IMR-90 (cell line): ENCODE measurements around the gene TAS2R19. TPM values are rescaled to one million over a fixed set of nuclear protein-coding genes. Genes with fewer than 3 reads are reported as not detected.

Source experiments
- ATAC-seq: fragments of 200-7000 bp; cut with Tn5 transposase; 2 replicates; pipeline ENCODE4 v1.9.1; 2020; ENCODE audit warnings: low read depth, mild to moderate bottlenecking, moderate library complexity
- BruUV-seq: library from RNA; stranded (reverse); fragments of 400-500 nt; replicated peaks from 2 replicates; lab custom pipeline; 2021; lab: Mats Ljungman, UMichigan
- CTCF ChIA-PET: fragments of 300-600 bp; formaldehyde crosslinking; extraction: SDS; loops from one replicate; lab custom pipeline; 2021; ENCODE audit warnings: antibody characterized with exemption; lab: Yijun Ruan, JAX
- POLR2A ChIA-PET: fragments of 300-600 bp; sonication (Branson Sonifier 250); formaldehyde crosslinking; loops from one replicate; lab custom pipeline; 2022; ENCODE audit warnings: antibody characterized with exemption; ENCODE audit not compliant: unreplicated experiment; lab: Charles Lee
- DNase-seq: peaks from one replicate; pipeline ENCODE4 v3.0.0; 2013
- H2AFZ ChIP-seq: replicated peaks from 2 replicates; pipeline ENCODE3; 2013; ENCODE audit warnings: low read length, mild to moderate bottlenecking; ENCODE audit not compliant: poor library complexity
- H2AK5ac ChIP-seq: 2 replicates; pipeline ENCODE4 v1.6.1; 2013; ENCODE audit warnings: low read depth, low read length, inconsistent platforms
- H2AK9ac ChIP-seq: replicated peaks from 2 replicates; pipeline ENCODE3; 2013; ENCODE audit warnings: mild to moderate bottlenecking, low read depth, low read length, moderate library complexity; ENCODE audit not compliant: poor library complexity
- H2BK120ac ChIP-seq: 2 replicates; pipeline ENCODE4 v1.6.1; 2013; ENCODE audit warnings: low read depth, low read length, inconsistent platforms
- H2BK15ac ChIP-seq: 3 replicates; pipeline ENCODE4 v1.6.1; 2013; ENCODE audit warnings: low read depth, low read length, inconsistent platforms
- H2BK20ac ChIP-seq: 2 replicates; pipeline ENCODE4 v1.6.1; 2013; ENCODE audit warnings: low read depth, mild to moderate bottlenecking, inconsistent platforms, low read length, moderate library complexity
- H2BK5ac ChIP-seq: 2 replicates; pipeline ENCODE4 v1.6.1; 2013; ENCODE audit warnings: mild to moderate bottlenecking, low read depth, low read length, inconsistent platforms; ENCODE audit not compliant: poor library complexity, severe bottlenecking
- H3K14ac ChIP-seq: replicated peaks from 2 replicates; pipeline ENCODE4 v1.6.1; 2013; ENCODE audit warnings: low read depth, low read length, inconsistent platforms
- H3K18ac ChIP-seq: 2 replicates; pipeline ENCODE4 v1.6.1; 2013; ENCODE audit warnings: low read depth, low read length, control low read depth
- H3K23ac ChIP-seq: 2 replicates; pipeline ENCODE4 v1.6.1; 2013; ENCODE audit warnings: low read depth, low read length, inconsistent platforms
- H3K27ac ChIP-seq: 2 replicates; pipeline ENCODE4 v1.5.1; 2013; ENCODE audit warnings: mild to moderate bottlenecking, control low read depth, low read length; ENCODE audit not compliant: insufficient read depth
- H3K27me3 ChIP-seq: 2 replicates; pipeline ENCODE4 v1.6.1; 2013; ENCODE audit warnings: low read length; ENCODE audit not compliant: control insufficient read depth, insufficient read depth
- H3K36me3 ChIP-seq: 2 replicates; pipeline ENCODE4 v1.6.1; 2013; ENCODE audit warnings: low read length, mixed read lengths; ENCODE audit not compliant: control insufficient read depth, insufficient read depth
- H3K4ac ChIP-seq: 2 replicates; pipeline ENCODE4 v1.6.1; 2013; ENCODE audit warnings: low read depth, low read length, inconsistent platforms
- H3K4me1 ChIP-seq: 2 replicates; pipeline ENCODE4 v1.6.1; 2013; ENCODE audit warnings: low read length, mixed read lengths; ENCODE audit not compliant: control insufficient read depth, insufficient read depth
- H3K4me2 ChIP-seq: 2 replicates; pipeline ENCODE4 v1.6.1; 2013; ENCODE audit warnings: low read depth, mild to moderate bottlenecking, control low read depth, low read length, moderate library complexity
- H3K4me3 ChIP-seq: 2 replicates; pipeline ENCODE4 v1.5.1; 2013; ENCODE audit warnings: low read depth, mild to moderate bottlenecking, control low read depth, low read length, moderate library complexity; ENCODE audit not compliant: insufficient read depth
- H3K56ac ChIP-seq: 2 replicates; pipeline ENCODE4 v1.6.1; 2013; ENCODE audit warnings: low read length, inconsistent platforms; ENCODE audit not compliant: insufficient read depth; ENCODE audit errors: extremely low read depth
- H3K79me1 ChIP-seq, 2 experiments: 2 replicates each; pipeline ENCODE4 v1.6.1; 2013; ENCODE audit warnings: low read length in 2 of 2, inconsistent platforms in 1 of 2, low read depth in 1 of 2
- H3K9ac ChIP-seq: 2 replicates; pipeline ENCODE4 v1.6.1; 2013; ENCODE audit warnings: low read depth, low read length, control low read depth
- H3K9me1 ChIP-seq: 2 replicates; pipeline ENCODE4 v1.6.1; 2013; ENCODE audit warnings: low read length, inconsistent platforms; ENCODE audit not compliant: insufficient read depth
- H3K9me3 ChIP-seq: 2 replicates; pipeline ENCODE4 v1.6.1; 2013; ENCODE audit warnings: low read length; ENCODE audit not compliant: control insufficient read depth, insufficient read depth
- H4K20me1 ChIP-seq: 2 replicates; pipeline ENCODE4 v1.6.1; 2013; ENCODE audit warnings: low read length, inconsistent platforms; ENCODE audit not compliant: insufficient read depth
- H4K5ac ChIP-seq: 2 replicates; pipeline ENCODE4 v1.6.1; 2013; ENCODE audit warnings: mild to moderate bottlenecking, low read depth, low read length, control low read depth
- H4K8ac ChIP-seq, 2 experiments: 2 replicates each; pipeline ENCODE4 v1.6.1; 2013; ENCODE audit warnings: low read depth in 2 of 2, low read length in 2 of 2, control low read depth in 1 of 2, inconsistent platforms in 1 of 2
- H4K91ac ChIP-seq: 2 replicates; pipeline ENCODE4 v1.6.1; 2013; ENCODE audit warnings: low read depth, low read length, inconsistent platforms; ENCODE audit not compliant: insufficient read depth
- BHLHE40 ChIP-seq: fragments of 150-350 bp; IDR thresholded peaks from 2 replicates; pipeline ENCODE4 v1.6.1; 2016; ENCODE audit warnings: mild to moderate bottlenecking, low read depth, low read length
- CEBPB ChIP-seq: IDR thresholded peaks from 2 replicates; pipeline ENCODE4 v1.6.1; 2012; ENCODE audit warnings: low read depth, low read length, improper control_type of control experiment
- CHD1 ChIP-seq: IDR thresholded peaks from 2 replicates; pipeline ENCODE4 v1.6.1; 2012; ENCODE audit warnings: low read depth, low read length, improper control_type of control experiment
- CTCF ChIP-seq: conservative IDR thresholded peaks from 2 replicates; pipeline ENCODE4 v1.5.1; 2012; ENCODE audit warnings: mild to moderate bottlenecking, low read depth, low read length, improper control_type of control experiment
- ELK1 ChIP-seq: fragments of 150-350 bp; IDR thresholded peaks from 2 replicates; pipeline ENCODE4 v1.6.1; 2016; ENCODE audit warnings: low read depth, mild to moderate bottlenecking, low read length, moderate library complexity, borderline replicate concordance
- FOS ChIP-seq: fragments of 150-350 bp; IDR thresholded peaks from 2 replicates; pipeline ENCODE4 v1.6.1; 2016; ENCODE audit warnings: low read depth, low read length
- MAFK ChIP-seq: IDR thresholded peaks from 2 replicates; pipeline ENCODE4 v1.6.1; 2012; ENCODE audit warnings: low read depth, low read length, improper control_type of control experiment
- MAZ ChIP-seq: IDR thresholded peaks from 2 replicates; pipeline ENCODE4 v1.6.1; 2012; ENCODE audit warnings: low read depth, mild to moderate bottlenecking, low read length, improper control_type of control experiment, moderate library complexity, borderline replicate concordance
- MXI1 ChIP-seq: IDR thresholded peaks from 2 replicates; pipeline ENCODE4 v1.6.1; 2012; ENCODE audit warnings: low read depth, mild to moderate bottlenecking, low read length, moderate library complexity, borderline replicate concordance
- NFE2L2 ChIP-seq: fragments of 150-350 bp; IDR thresholded peaks from 2 replicates; pipeline ENCODE4 v1.6.1; 2016; ENCODE audit warnings: low read depth, mild to moderate bottlenecking, low read length
- POLR2A ChIP-seq: IDR thresholded peaks from 2 replicates; pipeline ENCODE4 v1.6.1; 2012; ENCODE audit warnings: mild to moderate bottlenecking, low read depth, low read length
- RAD21 ChIP-seq: IDR thresholded peaks from 2 replicates; pipeline ENCODE4 v1.6.1; 2012; ENCODE audit warnings: low read length, improper control_type of control experiment
- RCOR1 ChIP-seq: IDR thresholded peaks from 2 replicates; pipeline ENCODE4 v1.6.1; 2012; ENCODE audit warnings: mild to moderate bottlenecking, low read length, improper control_type of control experiment; ENCODE audit not compliant: insufficient replicate concordance
- RFX5 ChIP-seq: IDR thresholded peaks from 2 replicates; pipeline ENCODE4 v1.8.0; 2012; ENCODE audit warnings: low read depth, mild to moderate bottlenecking, low read length, moderate library complexity
- SMC3 ChIP-seq: fragments of 150-350 bp; IDR thresholded peaks from 2 replicates; pipeline ENCODE4 v1.6.1; 2016; ENCODE audit warnings: low read depth, mild to moderate bottlenecking, antibody characterized with exemption, low read length, moderate library complexity
- USF2 ChIP-seq: fragments of 150-350 bp; IDR thresholded peaks from 2 replicates; pipeline ENCODE4 v1.6.1; 2017; ENCODE audit warnings: mild to moderate bottlenecking, antibody characterized with exemption, low read length, low read depth
- WGBS, 2 experiments: methylation state at CpG; one replicate each; pipeline versions ENCODE4 v1.1.5 to v1.1.7; 2013; ENCODE audit warnings: missing lambda C conversion rate in 2 of 2; ENCODE audit not compliant: insufficient read length in 1 of 2; ENCODE audit errors: extremely low coverage in 2 of 2; 5-methylcytosine and 5-hydroxymethylcytosine counted together
- dilution Hi-C: fragments of 300-500 bp; cut with HindIII; formaldehyde crosslinking; loops from one replicate; pipeline ENCODE4 v1.14.3; 2018; ENCODE audit warnings: low sequenced_read_pairs; ENCODE audit not compliant: unreplicated experiment
- in situ Hi-C: fragments of 300-500 bp; cut with MboI; formaldehyde crosslinking; loops from 3 replicates; pipeline ENCODE4 v1.14.3; 2019; ENCODE audit warnings: low sequenced_read_pairs, inconsistent platforms, mixed read lengths
- intact Hi-C: fragments of 100-400 bp; cut with micrococcal nuclease; formaldehyde crosslinking; loops from 2 replicates; pipeline ENCODE4 v1.10.0; 2022
- polyA plus RNA-seq, 3 experiments: library from polyadenylated mRNA; depleted of rRNA; stranded (reverse); fragments of >200 nt; gene quantifications; 2 replicates each; pipeline ENCODE4 v1.2.3, GENCODE V29; 2012; ENCODE audit warnings: low replicate concordance in 1 of 3
- total RNA-seq: library from RNA; depleted of rRNA; stranded (reverse); fragments of >200 nt; gene quantifications from 2 replicates; pipeline ENCODE4 v1.2.3, GENCODE V29; 2012

TAS2R19 gene
- total and polyA plus RNA-seq, 2 of the 4 experiments (the other 2 are of a cell fraction): 0.24 to 5.0 TPM

GRCh38 chr12:11039171-11039570 is 16.8 kb upstream of the TAS2R19 start:
- H3K9me3 ChIP-seq: no peaks in the 10 kb centered on the region
- CTCF ChIA-PET: no interaction called here
- no peak overlapping the region for H3K18ac ChIP-seq
- 0 out of 2 replicates have a peak, but pooled peaks cover 2% of the 10 kb centered on the region for H3K4me1 ChIP-seq
- no CpG with 5 or more reads among the region's 3 CpGs for WGBS, 2 experiments
- no peaks in the 10 kb centered on the region for H3K9me1 ChIP-seq
- no peak overlapping the region for H2AK5ac ChIP-seq
- no peak overlapping the region for H2BK5ac ChIP-seq
- no peak overlapping the region for H4K5ac ChIP-seq
- no peak overlapping the region for H2AFZ ChIP-seq
- H3K36me3 ChIP-seq: no peaks in the 10 kb centered on the region
- no peak overlapping the region for H2BK20ac ChIP-seq
- no peak overlapping the region for H3K14ac ChIP-seq
- H3K9ac ChIP-seq: no peak overlapping the region
- no peak for ATAC-seq
- DNase-seq: no peak
- no peak overlapping the region for H2BK15ac ChIP-seq
- BruUV-seq: no TSS peak
- no peak overlapping the region for H3K4me2 ChIP-seq
- no peak overlapping the region for H4K91ac ChIP-seq
- H3K4ac ChIP-seq: no peak overlapping the region
- in situ Hi-C loops (no loop called here), intact Hi-C loops (loop anchor here (1.0 kb wide), 1 partner anchor 27 kb away; no protein-coding TSS in a partner anchor), dilution Hi-C loops (no loop called here)
- no peak overlapping the region for H3K27ac ChIP-seq
- H3K4me3 ChIP-seq: no peak overlapping the region
- H3K56ac ChIP-seq: no peak overlapping the region
- peaks cover 0 to 6% of the 10 kb centered on the region in 2 experiments for H3K79me1 ChIP-seq
- POLR2A ChIA-PET: no interaction called here
- TF ChIP-seq FOS: no peak
- no peak for TF ChIP-seq MXI1
- no peak for TF ChIP-seq MAZ
- TF ChIP-seq POLR2A: no peak
- no peak for TF ChIP-seq SMC3
- no peak for TF ChIP-seq USF2
- TF ChIP-seq CHD1: no peak
- no peak for TF ChIP-seq RCOR1
- TF ChIP-seq RAD21: no peak
- no peak for TF ChIP-seq BHLHE40
- no peak for TF ChIP-seq ELK1
- TF ChIP-seq CEBPB: no peak
- no peak for TF ChIP-seq CTCF
- TF ChIP-seq RFX5: no peak
- TF ChIP-seq NFE2L2: no peak
- TF ChIP-seq MAFK: no peak
- no peaks in the 10 kb centered on the region for H4K20me1 ChIP-seq
- H2BK120ac ChIP-seq: no peak overlapping the region
- H3K23ac ChIP-seq: no peak overlapping the region
- H3K27me3 ChIP-seq: no peaks in the 10 kb centered on the region
- H2AK9ac ChIP-seq: no peak overlapping the region
- no peak overlapping the region for H4K8ac ChIP-seq
